Loucy (cell line): ENCODE results near the gene SLC17A3.

Source experiments
- H2AFZ ChIP-seq: fragments of 200-600 bp; sonication (generic); 2 replicates; pipeline ENCODE4 v1.6.0; 2016; ENCODE audit warnings: antibody characterized with exemption, mild to moderate bottlenecking, low read length, moderate library complexity
- H3F3A ChIP-seq: fragments of 200-600 bp; 2 replicates; pipeline ENCODE4 v1.6.0; 2016; ENCODE audit warnings: antibody characterized with exemption, low read depth, mild to moderate bottlenecking
- H3K27me3 ChIP-seq: fragments of 200-600 bp; sonication (generic); 2 replicates; pipeline ENCODE4 v1.6.1; 2014; ENCODE audit warnings: low read length, mild to moderate bottlenecking; ENCODE audit not compliant: insufficient read depth, poor library complexity, severe bottlenecking
- H3K36me3 ChIP-seq: fragments of 200-600 bp; sonication (generic); 2 replicates; pipeline ENCODE4 v1.6.1; 2016; ENCODE audit warnings: low read length; ENCODE audit not compliant: insufficient read depth
- H3K4me1 ChIP-seq: fragments of 200-600 bp; sonication (generic); 2 replicates; pipeline ENCODE4 v1.5.1; 2014; ENCODE audit warnings: low read length, mild to moderate bottlenecking; ENCODE audit not compliant: insufficient read depth, poor library complexity, severe bottlenecking
- H3K4me2 ChIP-seq: fragments of 200-600 bp; sonication (generic); 2 replicates; pipeline ENCODE4 v1.6.0; 2014; ENCODE audit warnings: antibody characterized with exemption, low read length, low read depth, mild to moderate bottlenecking; ENCODE audit not compliant: poor library complexity, severe bottlenecking
- H3K4me3 ChIP-seq: fragments of 200-600 bp; sonication (generic); 2 replicates; pipeline ENCODE4 v1.5.1; 2014; ENCODE audit warnings: low read length, mild to moderate bottlenecking, mixed read lengths; ENCODE audit not compliant: poor library complexity, severe bottlenecking
- H3K79me2 ChIP-seq: fragments of 200-600 bp; sonication (generic); 2 replicates; pipeline ENCODE4 v1.6.1; 2014; ENCODE audit warnings: low read length; ENCODE audit not compliant: insufficient read depth
- H3K9ac ChIP-seq: fragments of 200-600 bp; sonication (generic); 2 replicates; pipeline ENCODE4 v1.6.0; 2014; ENCODE audit warnings: mild to moderate bottlenecking, low read depth, low read length, moderate library complexity; ENCODE audit not compliant: poor library complexity, severe bottlenecking
- H3K9me2 ChIP-seq: fragments of 200-600 bp; sonication (generic); replicated peaks from 2 replicates; pipeline ENCODE4 v1.6.1; 2016; ENCODE audit warnings: low read depth, low read length, mixed read lengths
- H3K9me3 ChIP-seq: fragments of 200-600 bp; sonication (generic); 2 replicates; pipeline ENCODE4 v1.6.1; 2014; ENCODE audit warnings: mild to moderate bottlenecking, antibody characterized with exemption, low read length, low read depth; ENCODE audit not compliant: insufficient read depth
- H4K20me1 ChIP-seq: fragments of 200-600 bp; sonication (generic); 2 replicates; pipeline ENCODE4 v1.6.0; 2014; ENCODE audit warnings: antibody characterized with exemption, low read length, mild to moderate bottlenecking; ENCODE audit not compliant: insufficient read depth, poor library complexity, severe bottlenecking
- CTCF ChIP-seq: fragments of 200-600 bp; sonication (generic); conservative IDR thresholded peaks from 2 replicates; pipeline ENCODE4 v1.5.1; 2014; ENCODE audit warnings: mild to moderate bottlenecking, antibody characterized with exemption, low read length
- EZH2phosphoT487 ChIP-seq: fragments of 200-600 bp; IDR thresholded peaks from 2 replicates; pipeline ENCODE4 v1.6.1; 2018; ENCODE audit warnings: antibody characterized with exemption, mild to moderate bottlenecking, moderate library complexity, borderline replicate concordance

SLC17A3 gene

DNA sequence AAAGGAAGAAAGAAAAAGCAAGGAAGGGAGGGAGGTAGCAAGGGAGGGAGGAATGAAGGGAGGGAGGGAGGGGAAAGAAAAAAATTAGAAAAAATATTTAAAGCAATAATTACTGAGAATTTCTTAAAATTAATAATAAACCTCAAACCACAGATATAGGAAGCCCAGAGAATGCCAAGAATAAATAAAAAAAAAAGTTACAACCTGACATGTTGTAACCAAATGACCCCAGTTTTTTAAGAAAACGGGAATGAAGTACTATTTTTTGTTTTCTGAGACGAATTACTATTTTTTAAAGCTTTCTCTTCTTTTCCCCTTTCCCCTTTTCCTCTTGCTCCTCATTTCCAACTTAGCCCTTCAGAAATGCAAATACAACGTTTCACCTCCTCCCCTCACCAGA, 58.8 kb downstream of the SLC17A3 start:
- no peak overlapping the region for H3K4me3 ChIP-seq
- no peaks in the 10 kb centered on the region for H3K79me2 ChIP-seq
- no peaks in the 10 kb centered on the region for H3K36me3 ChIP-seq
- no peaks in the 10 kb centered on the region for H3K9me3 ChIP-seq
- H2AFZ ChIP-seq = no peak overlapping the region
- H3K9me2 ChIP-seq = no peaks in the 10 kb centered on the region
- no peaks in the 10 kb centered on the region for H3F3A ChIP-seq
- H4K20me1 ChIP-seq = no peaks in the 10 kb centered on the region
- no peak overlapping the region for H3K4me2 ChIP-seq
- H3K4me1 ChIP-seq = no peaks in the 10 kb centered on the region
- TF ChIP-seq CTCF (no peak), EZH2phosphoT487 (no peak)
- no peak overlapping the region for H3K9ac ChIP-seq
- H3K27me3 ChIP-seq = no peaks in the 10 kb centered on the region

GRCh38 chr6:25804804-25805203, 69.2 kb downstream of the SLC17A3 start:
- H3K36me3 ChIP-seq = no peaks in the 10 kb centered on the region
- H2AFZ ChIP-seq = no peak overlapping the region
- H3K27me3 ChIP-seq = no peaks in the 10 kb centered on the region
- H4K20me1 ChIP-seq = no peaks in the 10 kb centered on the region
- no peak overlapping the region for H3K4me3 ChIP-seq
- TF ChIP-seq EZH2phosphoT487 = no peak
- TF ChIP-seq CTCF = no peak
- H3F3A ChIP-seq = no peaks in the 10 kb centered on the region
- no peak overlapping the region for H3K4me2 ChIP-seq
- no peaks in the 10 kb centered on the region for H3K4me1 ChIP-seq
- 0 out of 2 replicates have a peak, but pooled peaks cover 2% of the 10 kb centered on the region for H3K9me3 ChIP-seq
- no peaks in the 10 kb centered on the region for H3K79me2 ChIP-seq
- no peaks in the 10 kb centered on the region for H3K9me2 ChIP-seq
- no peak overlapping the region for H3K9ac ChIP-seq

DNA sequence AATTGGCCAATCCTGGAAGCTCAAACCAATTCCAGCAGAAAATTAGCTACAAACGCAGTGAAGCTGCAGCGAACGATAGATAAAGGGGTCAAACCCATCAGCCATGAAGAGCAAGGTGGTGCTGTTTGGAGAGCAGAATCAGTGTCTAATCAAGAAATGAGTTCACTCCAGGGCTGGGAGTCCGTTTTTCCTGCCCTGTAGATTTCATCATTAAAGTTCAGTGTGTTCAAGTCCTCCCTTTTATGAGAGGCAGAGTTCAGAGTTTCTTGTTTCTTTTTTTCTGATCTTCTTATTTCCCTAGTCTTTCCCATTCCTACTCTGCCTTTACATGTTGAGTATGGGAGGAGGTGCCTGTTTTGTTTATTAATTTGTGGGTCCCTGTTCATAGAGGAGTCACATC, 72.6 kb downstream of the SLC17A3 start:
- no peaks in the 10 kb centered on the region for H3K9me2 ChIP-seq
- no peaks in the 10 kb centered on the region for H3K27me3 ChIP-seq
- no peak overlapping the region for H2AFZ ChIP-seq
- TF ChIP-seq EZH2phosphoT487 = no peak
- TF ChIP-seq CTCF = no peak
- H3K4me2 ChIP-seq = no peak overlapping the region
- 0 out of 2 replicates have a peak, but pooled peaks cover 2% of the 10 kb centered on the region for H3K9me3 ChIP-seq
- no peaks in the 10 kb centered on the region for H3K36me3 ChIP-seq
- no peaks in the 10 kb centered on the region for H4K20me1 ChIP-seq
- no peaks in the 10 kb centered on the region for H3K4me1 ChIP-seq
- no peak overlapping the region for H3K9ac ChIP-seq
- no peaks in the 10 kb centered on the region for H3K79me2 ChIP-seq
- H3F3A ChIP-seq = no peaks in the 10 kb centered on the region
- H3K4me3 ChIP-seq = no peak overlapping the region
